Ishikawa (cell line): ENCODE data around the gene RTN4RL1.

Source experiments
- CEBPB ChIP-seq: IDR thresholded peaks from 2 replicates; pipeline ENCODE4 v1.6.1; 2012
- CREB1 ChIP-seq: IDR thresholded peaks from 2 replicates; pipeline ENCODE4 v1.6.1; 2012; ENCODE audit warnings: low read depth
- EGR1 ChIP-seq: IDR thresholded peaks from 2 replicates; pipeline ENCODE4 v1.6.1; 2012
- EP300 ChIP-seq: IDR thresholded peaks from 2 replicates; pipeline ENCODE4 v1.6.1; 2012; ENCODE audit warnings: borderline replicate concordance
- FOXM1 ChIP-seq: IDR thresholded peaks from 2 replicates; pipeline ENCODE4 v1.6.1; 2012; ENCODE audit warnings: low read depth, borderline replicate concordance
- RAD21 ChIP-seq: IDR thresholded peaks from 2 replicates; pipeline ENCODE4 v1.6.1; 2012; ENCODE audit warnings: low read depth
- TAF1 ChIP-seq: IDR thresholded peaks from 2 replicates; pipeline ENCODE4 v1.6.1; 2012; ENCODE audit warnings: low read depth, mild to moderate bottlenecking
- TCF12 ChIP-seq: IDR thresholded peaks from 2 replicates; pipeline ENCODE4 v1.6.1; 2012; ENCODE audit warnings: low read depth
- TEAD4 ChIP-seq: IDR thresholded peaks from 2 replicates; pipeline ENCODE4 v1.6.1; 2012
- YY1 ChIP-seq: IDR thresholded peaks from 2 replicates; pipeline ENCODE4 v1.6.1; 2012; ENCODE audit warnings: low read depth
- ZBTB7A ChIP-seq: IDR thresholded peaks from 2 replicates; pipeline ENCODE4 v1.6.1; 2012; ENCODE audit warnings: low read depth
- TF ChIP-seq, protein P1 (sequence below): IDR thresholded peaks from 2 replicates; pipeline ENCODE4 v1.6.1; 2012; ENCODE audit warnings: low read depth, mild to moderate bottlenecking
- TF ChIP-seq, protein P2 (sequence below): IDR thresholded peaks from 2 replicates; pipeline ENCODE4 v1.6.1; 2012
- TF ChIP-seq, protein P3 (sequence below): IDR thresholded peaks from 2 replicates; pipeline ENCODE4 v1.6.1; 2012

DNA sequence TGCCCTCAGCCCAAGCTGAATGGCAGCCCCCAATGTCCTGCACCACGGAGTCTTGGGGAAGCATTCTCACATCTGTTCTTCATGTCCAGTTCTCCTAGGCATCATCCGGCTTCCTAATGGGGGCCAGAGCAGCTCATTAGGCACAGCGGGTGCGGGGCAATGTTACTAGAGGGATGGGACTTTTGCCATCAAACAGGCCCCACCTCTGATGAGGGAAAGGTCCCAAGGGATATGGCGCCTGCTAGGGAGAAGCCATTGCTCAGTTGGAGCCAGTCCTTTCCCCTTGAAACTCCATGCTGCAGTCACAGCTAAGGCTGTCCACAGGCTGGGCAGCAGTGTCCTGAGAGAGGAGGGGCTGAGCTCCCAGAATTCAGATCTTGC, 3.1 kb upstream of the RTN4RL1 start:
- TF ChIP-seq RAD21 (no peak), EP300 (no peak), TCF12 (no peak), CEBPB (no peak), ZBTB7A (no peak), CREB1 (no peak), YY1 (no peak), TEAD4 (no peak), EGR1 (no peak), TAF1 (no peak), FOXM1 (no peak)
- TF ChIP-seq, protein P1, sequence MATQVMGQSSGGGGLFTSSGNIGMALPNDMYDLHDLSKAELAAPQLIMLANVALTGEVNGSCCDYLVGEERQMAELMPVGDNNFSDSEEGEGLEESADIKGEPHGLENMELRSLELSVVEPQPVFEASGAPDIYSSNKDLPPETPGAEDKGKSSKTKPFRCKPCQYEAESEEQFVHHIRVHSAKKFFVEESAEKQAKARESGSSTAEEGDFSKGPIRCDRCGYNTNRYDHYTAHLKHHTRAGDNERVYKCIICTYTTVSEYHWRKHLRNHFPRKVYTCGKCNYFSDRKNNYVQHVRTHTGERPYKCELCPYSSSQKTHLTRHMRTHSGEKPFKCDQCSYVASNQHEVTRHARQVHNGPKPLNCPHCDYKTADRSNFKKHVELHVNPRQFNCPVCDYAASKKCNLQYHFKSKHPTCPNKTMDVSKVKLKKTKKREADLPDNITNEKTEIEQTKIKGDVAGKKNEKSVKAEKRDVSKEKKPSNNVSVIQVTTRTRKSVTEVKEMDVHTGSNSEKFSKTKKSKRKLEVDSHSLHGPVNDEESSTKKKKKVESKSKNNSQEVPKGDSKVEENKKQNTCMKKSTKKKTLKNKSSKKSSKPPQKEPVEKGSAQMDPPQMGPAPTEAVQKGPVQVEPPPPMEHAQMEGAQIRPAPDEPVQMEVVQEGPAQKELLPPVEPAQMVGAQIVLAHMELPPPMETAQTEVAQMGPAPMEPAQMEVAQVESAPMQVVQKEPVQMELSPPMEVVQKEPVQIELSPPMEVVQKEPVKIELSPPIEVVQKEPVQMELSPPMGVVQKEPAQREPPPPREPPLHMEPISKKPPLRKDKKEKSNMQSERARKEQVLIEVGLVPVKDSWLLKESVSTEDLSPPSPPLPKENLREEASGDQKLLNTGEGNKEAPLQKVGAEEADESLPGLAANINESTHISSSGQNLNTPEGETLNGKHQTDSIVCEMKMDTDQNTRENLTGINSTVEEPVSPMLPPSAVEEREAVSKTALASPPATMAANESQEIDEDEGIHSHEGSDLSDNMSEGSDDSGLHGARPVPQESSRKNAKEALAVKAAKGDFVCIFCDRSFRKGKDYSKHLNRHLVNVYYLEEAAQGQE: no peak
- TF ChIP-seq, protein P2, sequence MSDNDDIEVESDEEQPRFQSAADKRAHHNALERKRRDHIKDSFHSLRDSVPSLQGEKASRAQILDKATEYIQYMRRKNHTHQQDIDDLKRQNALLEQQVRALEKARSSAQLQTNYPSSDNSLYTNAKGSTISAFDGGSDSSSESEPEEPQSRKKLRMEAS: no peak
- TF ChIP-seq, protein P3, sequence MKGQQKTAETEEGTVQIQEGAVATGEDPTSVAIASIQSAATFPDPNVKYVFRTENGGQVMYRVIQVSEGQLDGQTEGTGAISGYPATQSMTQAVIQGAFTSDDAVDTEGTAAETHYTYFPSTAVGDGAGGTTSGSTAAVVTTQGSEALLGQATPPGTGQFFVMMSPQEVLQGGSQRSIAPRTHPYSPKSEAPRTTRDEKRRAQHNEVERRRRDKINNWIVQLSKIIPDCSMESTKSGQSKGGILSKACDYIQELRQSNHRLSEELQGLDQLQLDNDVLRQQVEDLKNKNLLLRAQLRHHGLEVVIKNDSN: no peak
